ENCODE measurements around the gene TBX18. TPM values are rescaled to one million over a fixed set of nuclear protein-coding genes. Genes with fewer than 3 reads are reported as not detected.

TBX18 gene
- total and polyA plus RNA-seq, 4 donors, result 0.10 to 0.59 (median 0.19) TPM; not detected in 1

GRCh38 chr6:84774157-84774984, 10.0 kb upstream of the TBX18 start:
- H3K9me3 ChIP-seq (ENCODE audit: control insufficient read depth in 4 of 4, low read length in 3 of 4), result peaks cover 0 to 13% (median 1%) of the 10 kb centered on the region in 4 donors
- H3K27ac ChIP-seq (ENCODE audit: low read depth in 1 of 2, low read length in 2 of 2), result peak overlapping the region; percentile 45 to 65
- H3K4me1 ChIP-seq (ENCODE audit: control insufficient read depth in 4 of 4, insufficient read depth in 4 of 4, low read length in 3 of 4), result peaks cover 3 to 24% (median 11%) of the 10 kb centered on the region in 4 donors
- peak overlapping the region; percentile 44 to 75 (median 50) for H3K4me3 ChIP-seq (ENCODE audit: low read depth in 1 of 3, low read length in 3 of 3)
- DNase-seq (ENCODE audit: low spot score), result no peak
- H3K9ac ChIP-seq (ENCODE audit: low read depth in 1 of 2, low read length in 2 of 2), result peak overlapping the region; percentile 52 to 78
- peaks cover under 1 to 21% (median 11%) of the 10 kb centered on the region in 4 donors for H3K27me3 ChIP-seq (ENCODE audit: control insufficient read depth in 4 of 4, insufficient read depth in 4 of 4, low read length in 3 of 4)
- TF ChIP-seq HNF4A (conservative IDR thresholded peaks at IDR 0.05), result no peak
- no peak for TF ChIP-seq REST (IDR thresholded peaks at IDR 0.05)
- peak; percentile 40 to 56 for TF ChIP-seq RAD21 (IDR thresholded peaks at IDR 0.05)
- TF ChIP-seq CTCF (IDR thresholded peaks at IDR 0.05; ENCODE audit: low read depth, low read length, missing input control), result peak; percentile 69
- TF ChIP-seq YY1 (IDR thresholded peaks at IDR 0.05), result peak; percentile 11
- 3% methylated on average over 79 of the region's 79 CpGs for WGBS
- H3K36me3 ChIP-seq (ENCODE audit: control insufficient read depth in 4 of 4, insufficient read depth in 3 of 4, low read depth in 1 of 4, low read length in 3 of 4), result no peaks in the 10 kb centered on the region

GRCh38 chr6:84773431-84774156, 9.2 kb upstream of the TBX18 start:
- DNase-seq (ENCODE audit: low spot score), result no peak
- TF ChIP-seq RXRA (IDR thresholded peaks at IDR 0.05) (no peak), HNF4A (conservative IDR thresholded peaks at IDR 0.05) (peak; percentile 38 to 54)
- Histone ChIP-seq H3K27me3 (ENCODE audit: control insufficient read depth in 4 of 4, insufficient read depth in 4 of 4, low read length in 3 of 4) (peaks cover 2 to 27% (median 13%) of the 10 kb centered on the region in 4 donors), H3K4me3 (ENCODE audit: low read depth in 1 of 3, low read length in 3 of 3) (peak overlapping the region; percentile 35 to 75 (median 50)), H3K4me1 (ENCODE audit: control insufficient read depth in 4 of 4, insufficient read depth in 4 of 4, low read length in 3 of 4) (peaks cover 3 to 24% (median 11%) of the 10 kb centered on the region in 4 donors), H3K9ac (ENCODE audit: low read depth in 1 of 2, low read length in 2 of 2) (no peak overlapping the region), H3K9me3 (ENCODE audit: control insufficient read depth in 4 of 4, low read length in 3 of 4) (peaks cover 0 to 13% (median 1%) of the 10 kb centered on the region in 4 donors), H3K27ac (ENCODE audit: low read depth in 1 of 2, low read length in 2 of 2) (peak overlapping the region; percentile 45 to 65), H3K36me3 (ENCODE audit: control insufficient read depth in 4 of 4, insufficient read depth in 3 of 4, low read depth in 1 of 4, low read length in 3 of 4) (no peaks in the 10 kb centered on the region)
- WGBS, result 4% methylated on average over 69 of the region's 69 CpGs

- WGBS, result 7% methylated on average over 14 of the region's 14 CpGs
- Histone ChIP-seq H3K4me1 (ENCODE audit: control insufficient read depth in 4 of 4, insufficient read depth in 4 of 4, low read length in 3 of 4) (peaks cover 3 to 24% (median 11%) of the 10 kb centered on the region in 4 donors), H3K27ac (ENCODE audit: low read depth in 1 of 2, low read length in 2 of 2) (no peak overlapping the region), H3K27me3 (ENCODE audit: control insufficient read depth in 4 of 4, insufficient read depth in 4 of 4, low read length in 3 of 4) (peaks cover 2 to 30% (median 14%) of the 10 kb centered on the region in 4 donors), H3K36me3 (ENCODE audit: control insufficient read depth in 4 of 4, insufficient read depth in 3 of 4, low read depth in 1 of 4, low read length in 3 of 4) (no peaks in the 10 kb centered on the region), H3K9ac (ENCODE audit: low read depth in 1 of 2, low read length in 2 of 2) (no peak overlapping the region), H3K4me3 (ENCODE audit: low read depth in 1 of 3, low read length in 3 of 3) (peak overlapping the region in 2 of 3 donors; percentile 50 to 75), H3K9me3 (ENCODE audit: control insufficient read depth in 4 of 4, low read length in 3 of 4) (peaks cover 0 to 17% (median 1%) of the 10 kb centered on the region in 4 donors)
- no peak for TF ChIP-seq HNF4A (conservative IDR thresholded peaks at IDR 0.05)
- no peak for DNase-seq (ENCODE audit: low spot score)
Measured at GRCh38 chr6:84773133-84773430, 8.7 kb upstream of the TBX18 start.
